ENCODE data around the gene KRTAP3-2.

DNA sequence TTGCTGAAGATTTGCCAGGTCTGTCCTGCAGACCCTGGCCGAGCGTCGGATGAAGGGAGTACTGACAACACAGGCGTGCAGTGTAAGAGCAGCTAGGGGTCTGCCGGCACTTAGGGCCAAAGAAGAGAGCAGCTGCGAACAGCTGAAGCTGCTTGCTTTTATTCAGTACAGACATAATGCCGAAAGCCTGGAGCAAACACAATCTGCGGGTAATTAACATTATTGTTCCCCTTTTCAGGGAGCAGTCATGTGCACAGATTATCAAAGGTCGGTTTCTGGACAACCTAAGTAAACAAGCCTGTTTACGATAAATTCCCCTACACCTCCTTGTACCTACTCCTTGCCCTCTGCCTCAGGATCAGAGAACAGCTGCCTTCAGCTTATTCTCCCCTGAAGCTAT is 50.3 kb downstream of the KRTAP3-2 start:
- TF ChIP-seq TOX (CRISPR knock-in tag; IDR thresholded peaks at IDR 0.05; ENCODE audit: borderline replicate concordance) (no peak), ZFP3 (CRISPR knock-in tag; IDR thresholded peaks at IDR 0.05) (no peak), TSHZ2 (CRISPR knock-in tag; IDR thresholded peaks at IDR 0.05) (no peak), GLIS3 (CRISPR knock-in tag; IDR thresholded peaks at IDR 0.05) (no peak)
- TF ChIP-seq, protein P1, sequence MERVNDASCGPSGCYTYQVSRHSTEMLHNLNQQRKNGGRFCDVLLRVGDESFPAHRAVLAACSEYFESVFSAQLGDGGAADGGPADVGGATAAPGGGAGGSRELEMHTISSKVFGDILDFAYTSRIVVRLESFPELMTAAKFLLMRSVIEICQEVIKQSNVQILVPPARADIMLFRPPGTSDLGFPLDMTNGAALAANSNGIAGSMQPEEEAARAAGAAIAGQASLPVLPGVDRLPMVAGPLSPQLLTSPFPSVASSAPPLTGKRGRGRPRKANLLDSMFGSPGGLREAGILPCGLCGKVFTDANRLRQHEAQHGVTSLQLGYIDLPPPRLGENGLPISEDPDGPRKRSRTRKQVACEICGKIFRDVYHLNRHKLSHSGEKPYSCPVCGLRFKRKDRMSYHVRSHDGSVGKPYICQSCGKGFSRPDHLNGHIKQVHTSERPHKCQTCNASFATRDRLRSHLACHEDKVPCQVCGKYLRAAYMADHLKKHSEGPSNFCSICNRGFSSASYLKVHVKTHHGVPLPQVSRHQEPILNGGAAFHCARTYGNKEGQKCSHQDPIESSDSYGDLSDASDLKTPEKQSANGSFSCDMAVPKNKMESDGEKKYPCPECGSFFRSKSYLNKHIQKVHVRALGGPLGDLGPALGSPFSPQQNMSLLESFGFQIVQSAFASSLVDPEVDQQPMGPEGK (CRISPR knock-in tag; IDR thresholded peaks at IDR 0.05; ENCODE audit: borderline replicate concordance) = no peak
- TF ChIP-seq, protein P2, sequence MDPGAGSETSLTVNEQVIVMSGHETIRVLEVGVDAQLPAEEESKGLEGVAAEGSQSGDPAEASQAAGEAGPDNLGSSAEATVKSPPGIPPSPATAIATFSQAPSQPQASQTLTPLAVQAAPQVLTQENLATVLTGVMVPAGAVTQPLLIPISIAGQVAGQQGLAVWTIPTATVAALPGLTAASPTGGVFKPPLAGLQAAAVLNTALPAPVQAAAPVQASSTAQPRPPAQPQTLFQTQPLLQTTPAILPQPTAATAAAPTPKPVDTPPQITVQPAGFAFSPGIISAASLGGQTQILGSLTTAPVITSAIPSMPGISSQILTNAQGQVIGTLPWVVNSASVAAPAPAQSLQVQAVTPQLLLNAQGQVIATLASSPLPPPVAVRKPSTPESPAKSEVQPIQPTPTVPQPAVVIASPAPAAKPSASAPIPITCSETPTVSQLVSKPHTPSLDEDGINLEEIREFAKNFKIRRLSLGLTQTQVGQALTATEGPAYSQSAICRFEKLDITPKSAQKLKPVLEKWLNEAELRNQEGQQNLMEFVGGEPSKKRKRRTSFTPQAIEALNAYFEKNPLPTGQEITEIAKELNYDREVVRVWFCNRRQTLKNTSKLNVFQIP (CRISPR knock-in tag; IDR thresholded peaks at IDR 0.05; ENCODE audit: borderline replicate concordance, low read depth) = no peak
- TF ChIP-seq, protein P3, sequence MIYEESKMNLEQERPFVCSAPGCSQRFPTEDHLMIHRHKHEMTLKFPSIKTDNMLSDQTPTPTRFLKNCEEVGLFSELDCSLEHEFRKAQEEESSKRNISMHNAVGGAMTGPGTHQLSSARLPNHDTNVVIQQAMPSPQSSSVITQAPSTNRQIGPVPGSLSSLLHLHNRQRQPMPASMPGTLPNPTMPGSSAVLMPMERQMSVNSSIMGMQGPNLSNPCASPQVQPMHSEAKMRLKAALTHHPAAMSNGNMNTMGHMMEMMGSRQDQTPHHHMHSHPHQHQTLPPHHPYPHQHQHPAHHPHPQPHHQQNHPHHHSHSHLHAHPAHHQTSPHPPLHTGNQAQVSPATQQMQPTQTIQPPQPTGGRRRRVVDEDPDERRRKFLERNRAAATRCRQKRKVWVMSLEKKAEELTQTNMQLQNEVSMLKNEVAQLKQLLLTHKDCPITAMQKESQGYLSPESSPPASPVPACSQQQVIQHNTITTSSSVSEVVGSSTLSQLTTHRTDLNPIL (CRISPR knock-in tag; IDR thresholded peaks at IDR 0.05; ENCODE audit: low read depth) = no peak
